GM18873 (cell line): ENCODE measurements around the gene SSTR5.
"Not testable (repeated sequence)": the region's sequence is repeated elsewhere in the genome, so short reads cannot be mapped to it uniquely, and the experiment has no call there.

Source experiments
- ATAC-seq: cut with Tn5 transposase; IDR thresholded peaks from one replicate; pipeline ENCODE4 v1.9.1; 2021; ENCODE audit warnings: mild to moderate bottlenecking, moderate library complexity, moderate number of reproducible peaks; ENCODE audit not compliant: unreplicated experiment, low FRiP score

The SSTR5 gene

GRCh38 chr16:1089439-1089821 is 16.9 kb downstream of the SSTR5 start:
- no peak for ATAC-seq

GRCh38 chr16:1089822-1090619 is 17.5 kb downstream of the SSTR5 start:
- no peak for ATAC-seq

- ATAC-seq: no peak
Observed at GRCh38 chr16:1090620-1091587, 18.4 kb downstream of the SSTR5 start.

- ATAC-seq: no peak
Observed at GRCh38 chr16:1091992-1092552, 19.5 kb downstream of the SSTR5 start.

- not testable (repeated sequence) for ATAC-seq
Observed at GRCh38 chr16:1092685-1093283, 20.2 kb downstream of the SSTR5 start.

- no peak for ATAC-seq
Observed at GRCh38 chr16:1093284-1094123, 21.0 kb downstream of the SSTR5 start.

GRCh38 chr16:1094124-1094479 is 21.6 kb downstream of the SSTR5 start:
- no peak for ATAC-seq

- ATAC-seq: no peak
Observed at GRCh38 chr16:1094601-1095449, 22.3 kb downstream of the SSTR5 start.

GRCh38 chr16:1095450-1096168 is 23.1 kb downstream of the SSTR5 start:
- no peak for ATAC-seq

- ATAC-seq: no peak
Observed at GRCh38 chr16:1096169-1097082, 23.9 kb downstream of the SSTR5 start, which contains the start of gene C1QTNF8. C1QTNF8 (minus strand) TSS chr16:1096244; CDS start chr16:1094922, 1,322 bp downstream.

GRCh38 chr16:1097156-1097555 is 24.6 kb downstream of the SSTR5 start:
- no peak for ATAC-seq

GRCh38 chr16:1097800-1098199 is 25.3 kb downstream of the SSTR5 start:
- ATAC-seq: no peak

GRCh38 chr16:1098266-1098991 is 25.9 kb downstream of the SSTR5 start:
- no peak for ATAC-seq

GRCh38 chr16:1099189-1100083 is 26.9 kb downstream of the SSTR5 start:
- ATAC-seq: no peak

- no peak for ATAC-seq
Observed at GRCh38 chr16:1100084-1100800, 27.7 kb downstream of the SSTR5 start.
